Liver (tissue), 9 donors: Measurements from ENCODE around the gene ZYX. TPM values are rescaled to one million over a fixed set of nuclear protein-coding genes. Genes with fewer than 3 reads are reported as not detected.
"Not testable (repeated sequence)": the region's sequence is repeated elsewhere in the genome, so short reads cannot be mapped to it uniquely, and the experiment has no call there.

Source experiments
- DNase-seq: peaks from one replicate; pipeline ENCODE4 v3.0.0-alpha.2; 2017; ENCODE audit warnings: low spot score
- H3K27ac ChIP-seq, 2 donors: one replicate each; pipeline ENCODE4 v1.7.0; 2013; ENCODE audit warnings: inconsistent platforms in 2 of 2, low read length in 2 of 2, control low read depth in 1 of 2, low read depth in 1 of 2, mild to moderate bottlenecking in 1 of 2
- H3K27me3 ChIP-seq, 4 donors: one replicate each; pipeline versions ENCODE4 v1.6.1 to v1.7.0; 2013; ENCODE audit warnings: low read length in 3 of 4, inconsistent platforms in 1 of 4, mild to moderate bottlenecking in 1 of 4, moderate library complexity in 1 of 4; ENCODE audit not compliant: control insufficient read depth in 4 of 4, insufficient read depth in 4 of 4
- H3K36me3 ChIP-seq, 4 donors: one replicate each; pipeline versions ENCODE4 v1.6.1 to v1.7.0; 2013; ENCODE audit warnings: low read length in 3 of 4, mild to moderate bottlenecking in 3 of 4, low read depth in 1 of 4, moderate library complexity in 1 of 4; ENCODE audit not compliant: control insufficient read depth in 4 of 4, insufficient read depth in 3 of 4
- H3K4me1 ChIP-seq, 4 donors: one replicate each; pipeline versions ENCODE4 v1.6.1 to v1.7.0; 2013; ENCODE audit warnings: low read length in 3 of 4, mild to moderate bottlenecking in 3 of 4, moderate library complexity in 1 of 4; ENCODE audit not compliant: control insufficient read depth in 4 of 4, insufficient read depth in 4 of 4
- H3K4me3 ChIP-seq, 3 donors: one replicate each; pipeline versions ENCODE4 v1.6.1 to v1.7.0; 2013; ENCODE audit warnings: low read length in 3 of 3, control low read depth in 1 of 3, low read depth in 1 of 3, mild to moderate bottlenecking in 1 of 3
- H3K9ac ChIP-seq, 2 donors: one replicate each; pipeline ENCODE4 v1.7.0; 2013; ENCODE audit warnings: low read length in 2 of 2, mild to moderate bottlenecking in 2 of 2, moderate library complexity in 2 of 2, control low read depth in 1 of 2, low read depth in 1 of 2
- H3K9me3 ChIP-seq, 4 donors: one replicate each; pipeline versions ENCODE4 v1.6.1 to v1.7.0; 2013; ENCODE audit warnings: low read length in 3 of 4; ENCODE audit not compliant: control insufficient read depth in 4 of 4
- EGR1 ChIP-seq, 2 donors: IDR thresholded peaks; 2 replicates each; pipeline ENCODE4 v1.6.1; 2016 to 2018; ENCODE audit warnings: antibody characterized with exemption in 2 of 2, low read depth in 2 of 2
- FOXA2 ChIP-seq: IDR thresholded peaks from 2 replicates; pipeline ENCODE4 v1.6.1; 2016; ENCODE audit warnings: antibody characterized with exemption
- HNF4A ChIP-seq, 2 donors: conservative IDR thresholded peaks; 2 replicates each; pipeline ENCODE4 v1.6.1; 2016; ENCODE audit warnings: antibody characterized with exemption in 2 of 2, mild to moderate bottlenecking in 2 of 2
- NR2F2 ChIP-seq: IDR thresholded peaks from 2 replicates; pipeline ENCODE4 v1.6.1; 2016; ENCODE audit warnings: antibody characterized with exemption
- RXRA ChIP-seq, 2 donors: IDR thresholded peaks; 2 replicates each; pipeline ENCODE4 v1.6.1; 2017 to 2018; ENCODE audit warnings: antibody characterized with exemption in 2 of 2, mild to moderate bottlenecking in 1 of 2
- SP1 ChIP-seq: IDR thresholded peaks from 2 replicates; pipeline ENCODE4 v1.6.1; 2018; ENCODE audit warnings: antibody characterized with exemption, mild to moderate bottlenecking
- TAF1 ChIP-seq: conservative IDR thresholded peaks from 2 replicates; pipeline ENCODE4 v1.6.1; 2016; ENCODE audit warnings: antibody characterized with exemption, mild to moderate bottlenecking
- YY1 ChIP-seq: IDR thresholded peaks from 2 replicates; pipeline ENCODE4 v1.6.1; 2016; ENCODE audit warnings: antibody characterized with exemption, mild to moderate bottlenecking
- WGBS: extraction: QIAGEN DNeasy Blood & Tissue Kit; methylation state at CpG from one replicate; pipeline ENCODE4 v1.1.7; 2013; 5-methylcytosine and 5-hydroxymethylcytosine counted together
- polyA plus RNA-seq, 2 donors: library from polyadenylated mRNA; stranded (reverse) in 1 of 2; unstranded in 1 of 2; fragments of 200-250 nt in 1 of 2; fragments of >200 nt in 1 of 2; fragmentation: Nextera tagmentation in 1 of 2; extraction: Ambion mirVana in 1 of 2; gene quantifications; one replicate each; pipeline versions ENCODE4 v1.2.1 to v1.2.3, GENCODE V29; 2013 to 2015
- total RNA-seq, 2 donors: library from RNA; depleted of rRNA; stranded (reverse); fragments of >200 nt; gene quantifications; one replicate each; pipeline ENCODE4 v1.2.3, GENCODE V29; 2014
- TF ChIP-seq, protein P1 (sequence below): IDR thresholded peaks from 2 replicates; pipeline ENCODE4 v1.6.1; 2016; ENCODE audit warnings: antibody characterized with exemption
- TF ChIP-seq, protein P2 (sequence below): IDR thresholded peaks from 2 replicates; pipeline ENCODE4 v1.6.1; 2016; ENCODE audit warnings: antibody characterized with exemption, mild to moderate bottlenecking
- TF ChIP-seq, protein P3 (sequence below): IDR thresholded peaks from 2 replicates; pipeline ENCODE4 v1.6.1; 2016; ENCODE audit warnings: antibody characterized with exemption
- donor health status: healthy.
- donor health status: healthy.
- donor health status: healthy.
- donor health status: healthy.
- donor health status: healthy.

ZYX gene
- total and polyA plus RNA-seq, 4 donors = 15.4 to 49.7 (median 16.5) TPM

DNA sequence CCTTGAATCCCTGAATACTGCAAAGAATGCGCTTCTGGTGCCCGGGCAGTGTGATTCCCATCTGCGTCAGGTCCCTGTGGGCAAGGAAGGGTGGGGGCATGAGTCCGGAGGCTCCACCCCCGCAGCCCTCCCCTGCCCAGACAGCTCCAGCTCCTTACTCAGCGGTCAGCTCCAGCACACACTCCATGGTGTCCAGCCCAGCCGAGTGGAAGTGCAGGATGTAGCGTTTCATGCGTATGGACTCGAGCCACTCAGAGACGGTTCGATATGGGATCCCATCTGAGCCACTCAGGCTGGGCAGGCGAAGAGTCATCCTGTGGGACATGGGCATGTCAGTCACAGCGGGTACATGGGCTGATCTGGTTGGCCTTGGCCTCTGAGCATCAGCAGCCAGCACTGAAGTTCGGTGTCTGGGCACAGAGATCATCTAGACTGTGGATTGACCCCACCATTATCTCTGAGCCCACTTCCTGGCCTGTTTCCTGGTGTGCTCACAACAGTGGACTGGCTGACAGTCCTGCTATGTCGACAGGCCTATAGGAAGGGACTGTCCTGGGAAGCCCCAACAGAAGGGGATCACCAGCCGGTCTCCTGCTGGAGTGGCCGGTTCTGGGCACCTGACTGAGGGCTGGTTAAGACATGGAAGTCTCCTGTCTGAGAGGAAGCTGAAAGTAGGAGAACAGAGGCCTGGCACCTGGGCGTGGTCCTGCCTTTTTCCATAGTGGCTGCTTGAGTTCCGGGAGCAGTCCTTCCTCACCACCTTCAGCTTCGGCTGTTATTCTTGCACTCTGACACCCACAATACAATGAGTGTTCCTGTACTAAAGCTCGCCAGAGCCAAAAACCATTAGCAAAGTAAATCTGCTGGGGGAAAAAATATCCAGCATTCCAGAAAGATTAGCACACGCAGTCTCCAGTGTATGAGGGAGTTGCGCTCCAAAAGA, 10.6 kb downstream of the ZYX start:
- 49% methylated on average over 24 of the region's 24 CpGs for WGBS
- Histone ChIP-seq H3K36me3 (peaks cover 12 to 31% (median 18%) of the 10 kb centered on the region in 4 donors), H3K9ac (no peak overlapping the region), H3K27me3 (no peaks in the 10 kb centered on the region), H3K4me1 (peaks cover 39 to 68% (median 63%) of the 10 kb centered on the region in 4 donors), H3K9me3 (no peaks in the 10 kb centered on the region), H3K27ac (peak overlapping the region; percentile 2 to 28), H3K4me3 (no peak overlapping the region)
- TF ChIP-seq YY1 = no peak
- TF ChIP-seq SP1 = peak; percentile 4
- no peak for TF ChIP-seq FOXA2
- TF ChIP-seq HNF4A (conservative IDR thresholded peaks at IDR 0.05) = peak; percentile 19 to 69
- TF ChIP-seq, protein P1, sequence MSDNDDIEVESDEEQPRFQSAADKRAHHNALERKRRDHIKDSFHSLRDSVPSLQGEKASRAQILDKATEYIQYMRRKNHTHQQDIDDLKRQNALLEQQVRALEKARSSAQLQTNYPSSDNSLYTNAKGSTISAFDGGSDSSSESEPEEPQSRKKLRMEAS = peak; percentile 4
- TF ChIP-seq, protein P2, sequence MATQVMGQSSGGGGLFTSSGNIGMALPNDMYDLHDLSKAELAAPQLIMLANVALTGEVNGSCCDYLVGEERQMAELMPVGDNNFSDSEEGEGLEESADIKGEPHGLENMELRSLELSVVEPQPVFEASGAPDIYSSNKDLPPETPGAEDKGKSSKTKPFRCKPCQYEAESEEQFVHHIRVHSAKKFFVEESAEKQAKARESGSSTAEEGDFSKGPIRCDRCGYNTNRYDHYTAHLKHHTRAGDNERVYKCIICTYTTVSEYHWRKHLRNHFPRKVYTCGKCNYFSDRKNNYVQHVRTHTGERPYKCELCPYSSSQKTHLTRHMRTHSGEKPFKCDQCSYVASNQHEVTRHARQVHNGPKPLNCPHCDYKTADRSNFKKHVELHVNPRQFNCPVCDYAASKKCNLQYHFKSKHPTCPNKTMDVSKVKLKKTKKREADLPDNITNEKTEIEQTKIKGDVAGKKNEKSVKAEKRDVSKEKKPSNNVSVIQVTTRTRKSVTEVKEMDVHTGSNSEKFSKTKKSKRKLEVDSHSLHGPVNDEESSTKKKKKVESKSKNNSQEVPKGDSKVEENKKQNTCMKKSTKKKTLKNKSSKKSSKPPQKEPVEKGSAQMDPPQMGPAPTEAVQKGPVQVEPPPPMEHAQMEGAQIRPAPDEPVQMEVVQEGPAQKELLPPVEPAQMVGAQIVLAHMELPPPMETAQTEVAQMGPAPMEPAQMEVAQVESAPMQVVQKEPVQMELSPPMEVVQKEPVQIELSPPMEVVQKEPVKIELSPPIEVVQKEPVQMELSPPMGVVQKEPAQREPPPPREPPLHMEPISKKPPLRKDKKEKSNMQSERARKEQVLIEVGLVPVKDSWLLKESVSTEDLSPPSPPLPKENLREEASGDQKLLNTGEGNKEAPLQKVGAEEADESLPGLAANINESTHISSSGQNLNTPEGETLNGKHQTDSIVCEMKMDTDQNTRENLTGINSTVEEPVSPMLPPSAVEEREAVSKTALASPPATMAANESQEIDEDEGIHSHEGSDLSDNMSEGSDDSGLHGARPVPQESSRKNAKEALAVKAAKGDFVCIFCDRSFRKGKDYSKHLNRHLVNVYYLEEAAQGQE = peak; percentile 10
- peak; percentile 7 to 78 for TF ChIP-seq RXRA (IDR thresholded peaks at IDR 0.05)
- TF ChIP-seq, protein P3, sequence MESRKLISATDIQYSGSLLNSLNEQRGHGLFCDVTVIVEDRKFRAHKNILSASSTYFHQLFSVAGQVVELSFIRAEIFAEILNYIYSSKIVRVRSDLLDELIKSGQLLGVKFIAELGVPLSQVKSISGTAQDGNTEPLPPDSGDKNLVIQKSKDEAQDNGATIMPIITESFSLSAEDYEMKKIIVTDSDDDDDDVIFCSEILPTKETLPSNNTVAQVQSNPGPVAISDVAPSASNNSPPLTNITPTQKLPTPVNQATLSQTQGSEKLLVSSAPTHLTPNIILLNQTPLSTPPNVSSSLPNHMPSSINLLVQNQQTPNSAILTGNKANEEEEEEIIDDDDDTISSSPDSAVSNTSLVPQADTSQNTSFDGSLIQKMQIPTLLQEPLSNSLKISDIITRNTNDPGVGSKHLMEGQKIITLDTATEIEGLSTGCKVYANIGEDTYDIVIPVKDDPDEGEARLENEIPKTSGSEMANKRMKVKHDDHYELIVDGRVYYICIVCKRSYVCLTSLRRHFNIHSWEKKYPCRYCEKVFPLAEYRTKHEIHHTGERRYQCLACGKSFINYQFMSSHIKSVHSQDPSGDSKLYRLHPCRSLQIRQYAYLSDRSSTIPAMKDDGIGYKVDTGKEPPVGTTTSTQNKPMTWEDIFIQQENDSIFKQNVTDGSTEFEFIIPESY = no peak
- TF ChIP-seq TAF1 = no peak
- peak; percentile 72 for TF ChIP-seq NR2F2
- no peak for DNase-seq

- H3K27ac ChIP-seq = peak overlapping the region in 1 of 2 donors; percentile 28
- H3K4me3 ChIP-seq, H3K9me3 ChIP-seq, H3K9ac ChIP-seq, DNase-seq, H3K27me3 ChIP-seq: not testable (repeated sequence)
- H3K36me3 ChIP-seq = peaks cover 12 to 31% (median 18%) of the 10 kb centered on the region in 4 donors
- peaks cover 44 to 70% (median 68%) of the 10 kb centered on the region in 4 donors for H3K4me1 ChIP-seq
- 96% methylated on average over 8 of the region's 8 CpGs for WGBS
These were observed 11.3 kb downstream of the ZYX start for GRCh38 chr7:143392427-143392826.

GRCh38 chr7:143392875-143393266, 11.7 kb downstream of the ZYX start:
- no peaks in the 10 kb centered on the region for H3K9me3 ChIP-seq
- no peak overlapping the region for H3K9ac ChIP-seq
- H3K27me3 ChIP-seq = no peaks in the 10 kb centered on the region
- H3K36me3 ChIP-seq = peaks cover 12 to 32% (median 18%) of the 10 kb centered on the region in 4 donors
- no peak overlapping the region for H3K27ac ChIP-seq
- peaks cover 44 to 74% (median 72%) of the 10 kb centered on the region in 4 donors for H3K4me1 ChIP-seq
- no peak for DNase-seq
- no peak overlapping the region for H3K4me3 ChIP-seq
- WGBS = 96% methylated on average over 6 of the region's 6 CpGs
- TF ChIP-seq, protein P1 = no peak
- no peak for TF ChIP-seq EGR1 (IDR thresholded peaks at IDR 0.05; ENCODE audit: low read depth in 2 of 2)
